IMR-90 (cell line): Measurements from ENCODE around the gene SAMHD1. TPM values are rescaled to one million over a fixed set of nuclear protein-coding genes. Genes with fewer than 3 reads are reported as not detected.
"Not testable (repeated sequence)": the region's sequence is repeated elsewhere in the genome, so short reads cannot be mapped to it uniquely, and the experiment has no call there.

Source experiments
- ATAC-seq: fragments of 200-7000 bp; cut with Tn5 transposase; 2 replicates; pipeline ENCODE4 v1.9.1; 2020; ENCODE audit warnings: low read depth, mild to moderate bottlenecking, moderate library complexity
- BruUV-seq: library from RNA; stranded (reverse); fragments of 400-500 nt; replicated peaks from 2 replicates; lab custom pipeline; 2021; lab: Mats Ljungman, UMichigan
- CTCF ChIA-PET: fragments of 300-600 bp; formaldehyde crosslinking; extraction: SDS; loops from one replicate; lab custom pipeline; 2021; ENCODE audit warnings: antibody characterized with exemption; lab: Yijun Ruan, JAX
- POLR2A ChIA-PET: fragments of 300-600 bp; sonication (Branson Sonifier 250); formaldehyde crosslinking; loops from one replicate; lab custom pipeline; 2022; ENCODE audit warnings: antibody characterized with exemption; ENCODE audit not compliant: unreplicated experiment; lab: Charles Lee
- DNase-seq: peaks from one replicate; pipeline ENCODE4 v3.0.0; 2013
- H2AFZ ChIP-seq: replicated peaks from 2 replicates; pipeline ENCODE3; 2013; ENCODE audit warnings: low read length, mild to moderate bottlenecking; ENCODE audit not compliant: poor library complexity
- H2AK5ac ChIP-seq: 2 replicates; pipeline ENCODE4 v1.6.1; 2013; ENCODE audit warnings: low read depth, low read length, inconsistent platforms
- H2AK9ac ChIP-seq: replicated peaks from 2 replicates; pipeline ENCODE3; 2013; ENCODE audit warnings: mild to moderate bottlenecking, low read depth, low read length, moderate library complexity; ENCODE audit not compliant: poor library complexity
- H2BK120ac ChIP-seq: 2 replicates; pipeline ENCODE4 v1.6.1; 2013; ENCODE audit warnings: low read depth, low read length, inconsistent platforms
- H2BK15ac ChIP-seq: 3 replicates; pipeline ENCODE4 v1.6.1; 2013; ENCODE audit warnings: low read depth, low read length, inconsistent platforms
- H2BK20ac ChIP-seq: 2 replicates; pipeline ENCODE4 v1.6.1; 2013; ENCODE audit warnings: low read depth, mild to moderate bottlenecking, inconsistent platforms, low read length, moderate library complexity
- H2BK5ac ChIP-seq: 2 replicates; pipeline ENCODE4 v1.6.1; 2013; ENCODE audit warnings: mild to moderate bottlenecking, low read depth, low read length, inconsistent platforms; ENCODE audit not compliant: poor library complexity, severe bottlenecking
- H3K14ac ChIP-seq: replicated peaks from 2 replicates; pipeline ENCODE4 v1.6.1; 2013; ENCODE audit warnings: low read depth, low read length, inconsistent platforms
- H3K18ac ChIP-seq: 2 replicates; pipeline ENCODE4 v1.6.1; 2013; ENCODE audit warnings: low read depth, low read length, control low read depth
- H3K23ac ChIP-seq: 2 replicates; pipeline ENCODE4 v1.6.1; 2013; ENCODE audit warnings: low read depth, low read length, inconsistent platforms
- H3K27ac ChIP-seq: 2 replicates; pipeline ENCODE4 v1.5.1; 2013; ENCODE audit warnings: mild to moderate bottlenecking, control low read depth, low read length; ENCODE audit not compliant: insufficient read depth
- H3K27me3 ChIP-seq: 2 replicates; pipeline ENCODE4 v1.6.1; 2013; ENCODE audit warnings: low read length; ENCODE audit not compliant: control insufficient read depth, insufficient read depth
- H3K36me3 ChIP-seq: 2 replicates; pipeline ENCODE4 v1.6.1; 2013; ENCODE audit warnings: low read length, mixed read lengths; ENCODE audit not compliant: control insufficient read depth, insufficient read depth
- H3K4ac ChIP-seq: 2 replicates; pipeline ENCODE4 v1.6.1; 2013; ENCODE audit warnings: low read depth, low read length, inconsistent platforms
- H3K4me1 ChIP-seq: 2 replicates; pipeline ENCODE4 v1.6.1; 2013; ENCODE audit warnings: low read length, mixed read lengths; ENCODE audit not compliant: control insufficient read depth, insufficient read depth
- H3K4me2 ChIP-seq: 2 replicates; pipeline ENCODE4 v1.6.1; 2013; ENCODE audit warnings: low read depth, mild to moderate bottlenecking, control low read depth, low read length, moderate library complexity
- H3K4me3 ChIP-seq: 2 replicates; pipeline ENCODE4 v1.5.1; 2013; ENCODE audit warnings: low read depth, mild to moderate bottlenecking, control low read depth, low read length, moderate library complexity; ENCODE audit not compliant: insufficient read depth
- H3K56ac ChIP-seq: 2 replicates; pipeline ENCODE4 v1.6.1; 2013; ENCODE audit warnings: low read length, inconsistent platforms; ENCODE audit not compliant: insufficient read depth; ENCODE audit errors: extremely low read depth
- H3K79me1 ChIP-seq, 2 experiments: 2 replicates each; pipeline ENCODE4 v1.6.1; 2013; ENCODE audit warnings: low read length in 2 of 2, inconsistent platforms in 1 of 2, low read depth in 1 of 2
- H3K9ac ChIP-seq: 2 replicates; pipeline ENCODE4 v1.6.1; 2013; ENCODE audit warnings: low read depth, low read length, control low read depth
- H3K9me1 ChIP-seq: 2 replicates; pipeline ENCODE4 v1.6.1; 2013; ENCODE audit warnings: low read length, inconsistent platforms; ENCODE audit not compliant: insufficient read depth
- H3K9me3 ChIP-seq: 2 replicates; pipeline ENCODE4 v1.6.1; 2013; ENCODE audit warnings: low read length; ENCODE audit not compliant: control insufficient read depth, insufficient read depth
- H4K20me1 ChIP-seq: 2 replicates; pipeline ENCODE4 v1.6.1; 2013; ENCODE audit warnings: low read length, inconsistent platforms; ENCODE audit not compliant: insufficient read depth
- H4K5ac ChIP-seq: 2 replicates; pipeline ENCODE4 v1.6.1; 2013; ENCODE audit warnings: mild to moderate bottlenecking, low read depth, low read length, control low read depth
- H4K8ac ChIP-seq, 2 experiments: 2 replicates each; pipeline ENCODE4 v1.6.1; 2013; ENCODE audit warnings: low read depth in 2 of 2, low read length in 2 of 2, control low read depth in 1 of 2, inconsistent platforms in 1 of 2
- H4K91ac ChIP-seq: 2 replicates; pipeline ENCODE4 v1.6.1; 2013; ENCODE audit warnings: low read depth, low read length, inconsistent platforms; ENCODE audit not compliant: insufficient read depth
- WGBS, 2 experiments: methylation state at CpG; one replicate each; pipeline versions ENCODE4 v1.1.5 to v1.1.7; 2013; ENCODE audit warnings: missing lambda C conversion rate in 2 of 2; ENCODE audit not compliant: insufficient read length in 1 of 2; ENCODE audit errors: extremely low coverage in 2 of 2; 5-methylcytosine and 5-hydroxymethylcytosine counted together
- dilution Hi-C: fragments of 300-500 bp; cut with HindIII; formaldehyde crosslinking; loops from one replicate; pipeline ENCODE4 v1.14.3; 2018; ENCODE audit warnings: low sequenced_read_pairs; ENCODE audit not compliant: unreplicated experiment
- in situ Hi-C: fragments of 300-500 bp; cut with MboI; formaldehyde crosslinking; loops from 3 replicates; pipeline ENCODE4 v1.14.3; 2019; ENCODE audit warnings: low sequenced_read_pairs, inconsistent platforms, mixed read lengths
- intact Hi-C: fragments of 100-400 bp; cut with micrococcal nuclease; formaldehyde crosslinking; loops from 2 replicates; pipeline ENCODE4 v1.10.0; 2022
- polyA plus RNA-seq, 3 experiments: library from polyadenylated mRNA; depleted of rRNA; stranded (reverse); fragments of >200 nt; gene quantifications; 2 replicates each; pipeline ENCODE4 v1.2.3, GENCODE V29; 2012; ENCODE audit warnings: low replicate concordance in 1 of 3
- total RNA-seq: library from RNA; depleted of rRNA; stranded (reverse); fragments of >200 nt; gene quantifications from 2 replicates; pipeline ENCODE4 v1.2.3, GENCODE V29; 2012

Gene SAMHD1
- total and polyA plus RNA-seq, 2 of the 4 experiments (the other 2 are of a cell fraction) = 6.3 to 14.9 TPM

DNA sequence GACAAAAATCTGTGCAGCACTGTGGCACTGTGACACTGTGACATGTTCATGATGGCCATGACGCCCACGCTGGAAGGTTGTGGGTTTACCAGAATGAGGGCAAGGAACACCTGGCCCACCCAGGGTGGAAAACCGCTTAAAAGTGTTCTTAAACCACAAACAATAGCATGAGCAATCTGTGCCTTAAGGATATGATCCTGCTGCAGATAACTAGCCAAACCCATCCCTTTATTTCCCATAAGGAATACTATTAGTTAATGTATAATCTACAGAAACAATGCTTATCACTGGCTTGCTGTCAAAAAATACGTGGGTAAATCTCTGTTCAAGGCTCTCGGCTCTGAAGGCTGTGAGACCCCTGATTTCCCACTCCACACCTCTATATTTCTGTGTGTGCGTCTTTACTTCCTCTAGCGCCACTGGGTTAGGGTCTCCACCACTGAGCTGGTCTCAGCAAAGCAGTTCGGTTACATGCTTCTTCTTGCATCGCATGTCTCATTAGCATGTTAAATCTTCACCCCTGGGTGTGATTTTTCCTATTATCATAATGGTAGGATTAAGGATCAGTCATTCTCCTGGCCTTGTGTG, 10.9 kb upstream of the SAMHD1 start:
- H3K9me3 ChIP-seq, H3K23ac ChIP-seq, intact Hi-C loops, H3K9me1 ChIP-seq, H4K20me1 ChIP-seq, H2AK9ac ChIP-seq, H3K4me1 ChIP-seq, H3K4me3 ChIP-seq, H2BK5ac ChIP-seq, POLR2A ChIA-PET, DNase-seq, in situ Hi-C loops, BruUV-seq, H2AK5ac ChIP-seq, H3K56ac ChIP-seq, H3K4ac ChIP-seq, H3K27ac ChIP-seq, H2AFZ ChIP-seq, H3K27me3 ChIP-seq, H4K5ac ChIP-seq, H3K79me1 ChIP-seq, H2BK15ac ChIP-seq, H3K9ac ChIP-seq, H2BK20ac ChIP-seq, H3K18ac ChIP-seq, CTCF ChIA-PET, H3K14ac ChIP-seq, H3K36me3 ChIP-seq, ATAC-seq, dilution Hi-C loops, H4K8ac ChIP-seq, H3K4me2 ChIP-seq, H4K91ac ChIP-seq, H2BK120ac ChIP-seq: not testable (repeated sequence)
- WGBS, 2 experiments = 100% methylated on average over 2 of the region's 9 CpGs; no CpG with 5 or more reads in 1 of the 2 experiments
